ENCODE data around the gene RNU7-1.

GRCh38 chr12:6957151-6957701, 13.6 kb downstream of the RNU7-1 start:
- no peak for TF ChIP-seq EZH2 (IDR thresholded peaks at IDR 0.05; ENCODE audit: borderline replicate concordance)
- TF ChIP-seq CTCF (IDR thresholded peaks at IDR 0.05; ENCODE audit: poor library complexity), result no peak
- no peak for TF ChIP-seq EZH2phosphoT487 (IDR thresholded peaks at IDR 0.05; ENCODE audit: low read depth, severe bottlenecking, unreplicated experiment)

All from hepatocyte (in vitro differentiated cells).